Type B pancreatic cell (in vitro differentiated cells): ENCODE data around the gene ADAMTS16. TPM values are rescaled to one million over a fixed set of nuclear protein-coding genes. Genes with fewer than 3 reads are reported as not detected.

Experiments
- DNase-seq: peaks from one replicate; pipeline ENCODE4 v3.0.0; 2021; ENCODE audit warnings: mixed read lengths; ENCODE audit not compliant: unreplicated experiment; ENCODE audit errors: extremely low spot score
- H3K27ac Mint-ChIP-seq: 2 replicates; pipeline ENCODE4 v1.8.0; 2021; ENCODE audit warnings: mild to moderate bottlenecking, mixed read lengths
- H3K27me3 Mint-ChIP-seq: 2 replicates; pipeline ENCODE4 v1.8.0; 2021; ENCODE audit warnings: mixed read lengths
- H3K36me3 Mint-ChIP-seq: 2 replicates; pipeline ENCODE4 v1.8.0; 2021; ENCODE audit warnings: mixed read lengths
- H3K4me1 Mint-ChIP-seq: one replicate; pipeline ENCODE4 v1.8.0; 2021; ENCODE audit warnings: mixed read lengths; ENCODE audit not compliant: unreplicated experiment
- H3K4me3 Mint-ChIP-seq: 2 replicates; pipeline ENCODE4 v1.8.0; 2021; ENCODE audit warnings: mild to moderate bottlenecking, mixed read lengths
- H3K9me3 Mint-ChIP-seq: 2 replicates; pipeline ENCODE4 v1.8.0; 2021; ENCODE audit warnings: mixed read lengths
- CTCF ChIP-seq: fragments of 200-600 bp; sonication (generic); conservative IDR thresholded peaks from 2 replicates; pipeline ENCODE4 v1.5.0; 2021; ENCODE audit warnings: antibody characterized with exemption, mild to moderate bottlenecking
- total RNA-seq: library from RNA; stranded (reverse); gene quantifications from 2 replicates; pipeline ENCODE4 v1.2.1, GENCODE V29; 2021; ENCODE audit warnings: low replicate concordance

The ADAMTS16 gene
- total RNA-seq, 1 donor from 2014 or later, result 23.3 TPM

GRCh38 chr5:5343568-5343967, 203.4 kb downstream of the ADAMTS16 start:
- no peak for DNase-seq
- Mint-ChIP-seq H3K9me3 (peaks cover 4% of the 10 kb centered on the region), H3K27ac (no peak overlapping the region), H3K4me3 (no peak overlapping the region), H3K4me1 (peaks cover 31% of the 10 kb centered on the region), H3K27me3 (no peaks in the 10 kb centered on the region), H3K36me3 (no peaks in the 10 kb centered on the region)
- no peak for TF ChIP-seq CTCF

GRCh38 chr5:5344051-5344571, 204.0 kb downstream of the ADAMTS16 start:
- Mint-ChIP-seq H3K4me3 (no peak overlapping the region), H3K9me3 (peaks cover 4% of the 10 kb centered on the region), H3K4me1 (peaks cover 32% of the 10 kb centered on the region), H3K27ac (no peak overlapping the region), H3K27me3 (no peaks in the 10 kb centered on the region), H3K36me3 (no peaks in the 10 kb centered on the region)
- no peak for TF ChIP-seq CTCF
- no peak for DNase-seq

- H3K4me1 Mint-ChIP-seq, result peaks cover 37% of the 10 kb centered on the region
- H3K4me3 Mint-ChIP-seq, result no peak overlapping the region
- DNase-seq, result no peak
- H3K9me3 Mint-ChIP-seq, result peaks cover 4% of the 10 kb centered on the region
- no peaks in the 10 kb centered on the region for H3K36me3 Mint-ChIP-seq
- H3K27me3 Mint-ChIP-seq, result no peaks in the 10 kb centered on the region
- no peak overlapping the region for H3K27ac Mint-ChIP-seq
- no peak for TF ChIP-seq CTCF
Measured at GRCh38 chr5:5344606-5345005, 204.5 kb downstream of the ADAMTS16 start.

- peaks cover 31% of the 10 kb centered on the region for H3K4me1 Mint-ChIP-seq
- H3K9me3 Mint-ChIP-seq, result peaks cover 4% of the 10 kb centered on the region
- no peak for DNase-seq
- TF ChIP-seq CTCF, result no peak
- H3K36me3 Mint-ChIP-seq, result no peaks in the 10 kb centered on the region
- H3K27me3 Mint-ChIP-seq, result no peaks in the 10 kb centered on the region
- H3K4me3 Mint-ChIP-seq, result no peak overlapping the region
- H3K27ac Mint-ChIP-seq, result no peak overlapping the region
Measured at GRCh38 chr5:5347442-5347841, 207.3 kb downstream of the ADAMTS16 start.

DNA sequence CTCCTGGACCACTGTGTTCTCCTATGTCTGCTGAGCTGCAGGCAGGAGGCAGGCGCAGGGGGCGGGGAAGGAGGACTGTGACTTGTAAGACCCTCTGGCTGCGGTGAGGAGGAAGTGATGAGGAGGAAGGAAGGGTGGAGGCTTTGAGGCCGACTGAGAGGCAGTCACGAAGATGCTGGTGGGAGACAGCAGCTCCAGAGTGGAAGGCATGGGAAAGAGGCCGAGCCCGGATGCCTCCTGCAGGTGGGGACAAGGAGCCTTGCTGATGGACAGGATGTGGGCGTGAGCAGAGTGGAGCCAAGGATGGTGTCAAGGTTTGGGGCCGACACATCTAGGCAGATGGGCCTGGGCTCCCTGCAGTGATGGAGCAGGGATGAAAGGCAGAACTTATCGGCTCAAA, 208.0 kb downstream of the ADAMTS16 start:
- Mint-ChIP-seq H3K27ac (no peak overlapping the region), H3K27me3 (no peaks in the 10 kb centered on the region), H3K4me3 (no peak overlapping the region), H3K36me3 (no peaks in the 10 kb centered on the region), H3K9me3 (peaks cover 4% of the 10 kb centered on the region), H3K4me1 (peaks cover 31% of the 10 kb centered on the region)
- no peak for TF ChIP-seq CTCF
- DNase-seq, result no peak

GRCh38 chr5:5348576-5348975, 208.4 kb downstream of the ADAMTS16 start:
- Mint-ChIP-seq H3K4me1 (peaks cover 31% of the 10 kb centered on the region), H3K36me3 (no peaks in the 10 kb centered on the region), H3K27me3 (no peaks in the 10 kb centered on the region), H3K4me3 (no peak overlapping the region), H3K9me3 (peaks cover 4% of the 10 kb centered on the region), H3K27ac (no peak overlapping the region)
- no peak for DNase-seq
- TF ChIP-seq CTCF, result no peak
